Muscle of leg (tissue), 11 donors: ENCODE measurements around the gene NFATC2. TPM values are rescaled to one million over a fixed set of nuclear protein-coding genes. Genes with fewer than 3 reads are reported as not detected.

ENCODE experiments used
- DNase-seq: peaks from one replicate; pipeline ENCODE4 v3.0.0; 2013
- H3K27ac ChIP-seq: one replicate; pipeline ENCODE4 v1.5.1; 2013; ENCODE audit warnings: mild to moderate bottlenecking, low read length, control low read depth
- H3K27me3 ChIP-seq: one replicate; pipeline ENCODE4 v1.6.1; 2013; ENCODE audit warnings: low read length; ENCODE audit not compliant: control insufficient read depth, insufficient read depth
- H3K36me3 ChIP-seq: one replicate; pipeline ENCODE4 v1.6.1; 2013; ENCODE audit warnings: low read length; ENCODE audit not compliant: control insufficient read depth, insufficient read depth
- H3K4me1 ChIP-seq: one replicate; pipeline ENCODE4 v1.6.1; 2013; ENCODE audit warnings: low read length; ENCODE audit not compliant: control insufficient read depth, insufficient read depth
- H3K4me3 ChIP-seq: one replicate; pipeline ENCODE4 v1.5.1; 2013; ENCODE audit warnings: low read length, control low read depth
- H3K9me3 ChIP-seq: replicated peaks from 2 replicates; pipeline ENCODE4 v1.6.1; 2013; ENCODE audit warnings: low read depth, low read length; ENCODE audit not compliant: control insufficient read depth
- WGBS: methylation state at CpG from one replicate; pipeline ENCODE4 v1.1.5; 2013; ENCODE audit warnings: missing lambda C conversion rate; ENCODE audit not compliant: insufficient coverage; 5-methylcytosine and 5-hydroxymethylcytosine counted together
- polyA plus RNA-seq, 8 donors: library from polyadenylated mRNA; unstranded; fragments of 120-200 nt; gene quantifications; one replicate each; pipeline versions ENCODE4 v1.2.1 to v1.2.3, GENCODE V29; 2013; ENCODE audit warnings: inconsistent platforms in 1 of 8, low replicate concordance in 1 of 8; ENCODE audit not compliant: insufficient read length in 8 of 8, insufficient read depth in 1 of 8
- total RNA-seq: library from RNA; stranded (reverse); fragments of 120-200 nt; gene quantifications from one replicate; pipeline ENCODE4 v1.2.4, GENCODE V29; 2013

Gene NFATC2
- total and polyA plus RNA-seq, 9 donors = 3.8 to 8.3 (median 5.7) TPM

DNA sequence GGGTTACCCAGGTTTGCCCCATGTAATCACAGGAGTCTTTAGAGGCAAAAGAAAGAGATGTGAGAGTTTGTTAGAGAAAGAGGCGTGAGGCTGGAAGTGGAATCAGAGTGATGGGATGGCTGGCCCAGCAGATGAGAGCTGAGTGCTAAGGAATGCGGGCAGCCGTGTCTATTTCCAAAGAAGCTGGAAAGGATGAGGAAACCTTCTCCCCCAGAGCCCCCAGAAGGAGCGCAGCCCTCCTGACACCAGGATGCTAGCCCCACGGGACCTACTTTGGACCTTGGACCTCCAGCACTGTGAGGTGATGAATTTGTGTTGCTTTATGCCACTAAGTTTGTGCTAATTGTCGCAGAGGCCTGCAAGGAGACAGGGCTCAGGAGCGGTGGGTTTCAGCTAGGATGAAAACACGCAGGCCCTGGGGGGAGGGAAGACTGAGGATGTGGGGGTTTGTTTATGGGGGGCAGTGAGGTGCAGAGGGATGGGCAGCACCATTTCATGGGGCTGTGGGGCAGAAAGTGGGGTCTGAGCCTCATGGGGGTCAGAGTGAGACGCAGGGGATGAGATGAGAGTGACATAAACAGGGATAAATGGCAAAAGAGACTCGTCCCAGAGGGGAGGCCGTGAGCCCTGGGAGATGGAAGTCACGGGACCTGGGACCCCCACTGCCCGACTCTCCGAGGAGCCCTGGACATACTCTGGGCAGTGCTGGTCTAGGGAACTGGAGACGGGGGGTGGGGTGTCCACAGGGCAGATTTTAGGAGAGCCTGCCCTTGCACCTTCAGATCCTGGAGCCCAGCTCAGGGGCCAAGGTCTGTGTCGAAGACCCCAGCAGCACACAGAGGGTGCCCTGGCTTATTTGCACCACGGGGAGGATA is 160.2 kb downstream of the NFATC2 start:
- DNase-seq = no peak
- no peaks in the 10 kb centered on the region for H3K9me3 ChIP-seq
- no peaks in the 10 kb centered on the region for H3K27me3 ChIP-seq
- no peak overlapping the region for H3K4me3 ChIP-seq
- no peaks in the 10 kb centered on the region for H3K36me3 ChIP-seq
- no peak overlapping the region for H3K27ac ChIP-seq
- 73% methylated on average over 14 of the region's 17 CpGs for WGBS
- H3K4me1 ChIP-seq = peaks cover 19% of the 10 kb centered on the region

DNA sequence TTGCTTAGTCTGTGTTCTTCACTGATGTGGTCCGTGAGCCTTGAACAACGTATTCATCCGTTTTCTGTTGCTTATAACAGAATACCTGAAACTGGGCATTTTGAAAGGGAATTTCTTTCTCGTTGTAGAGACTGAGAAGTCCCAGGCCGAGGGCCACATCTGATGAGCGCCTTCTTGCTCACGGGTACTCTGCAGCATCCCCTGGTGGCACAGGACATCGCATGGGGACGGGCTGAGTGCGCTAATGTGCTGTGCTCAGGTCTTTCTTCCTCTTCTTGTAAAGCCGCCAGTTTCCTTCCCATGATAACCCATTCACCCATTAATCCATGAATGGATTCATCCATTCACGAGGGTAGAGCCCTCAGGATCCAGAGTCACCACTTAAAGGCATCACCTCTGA is 161.0 kb downstream of the NFATC2 start:
- no peaks in the 10 kb centered on the region for H3K36me3 ChIP-seq
- WGBS = 93% methylated on average over 9 of the region's 12 CpGs
- no peak overlapping the region for H3K4me3 ChIP-seq
- H3K9me3 ChIP-seq = no peaks in the 10 kb centered on the region
- H3K27ac ChIP-seq = no peak overlapping the region
- no peaks in the 10 kb centered on the region for H3K27me3 ChIP-seq
- DNase-seq = no peak
- peaks cover 19% of the 10 kb centered on the region for H3K4me1 ChIP-seq

DNA sequence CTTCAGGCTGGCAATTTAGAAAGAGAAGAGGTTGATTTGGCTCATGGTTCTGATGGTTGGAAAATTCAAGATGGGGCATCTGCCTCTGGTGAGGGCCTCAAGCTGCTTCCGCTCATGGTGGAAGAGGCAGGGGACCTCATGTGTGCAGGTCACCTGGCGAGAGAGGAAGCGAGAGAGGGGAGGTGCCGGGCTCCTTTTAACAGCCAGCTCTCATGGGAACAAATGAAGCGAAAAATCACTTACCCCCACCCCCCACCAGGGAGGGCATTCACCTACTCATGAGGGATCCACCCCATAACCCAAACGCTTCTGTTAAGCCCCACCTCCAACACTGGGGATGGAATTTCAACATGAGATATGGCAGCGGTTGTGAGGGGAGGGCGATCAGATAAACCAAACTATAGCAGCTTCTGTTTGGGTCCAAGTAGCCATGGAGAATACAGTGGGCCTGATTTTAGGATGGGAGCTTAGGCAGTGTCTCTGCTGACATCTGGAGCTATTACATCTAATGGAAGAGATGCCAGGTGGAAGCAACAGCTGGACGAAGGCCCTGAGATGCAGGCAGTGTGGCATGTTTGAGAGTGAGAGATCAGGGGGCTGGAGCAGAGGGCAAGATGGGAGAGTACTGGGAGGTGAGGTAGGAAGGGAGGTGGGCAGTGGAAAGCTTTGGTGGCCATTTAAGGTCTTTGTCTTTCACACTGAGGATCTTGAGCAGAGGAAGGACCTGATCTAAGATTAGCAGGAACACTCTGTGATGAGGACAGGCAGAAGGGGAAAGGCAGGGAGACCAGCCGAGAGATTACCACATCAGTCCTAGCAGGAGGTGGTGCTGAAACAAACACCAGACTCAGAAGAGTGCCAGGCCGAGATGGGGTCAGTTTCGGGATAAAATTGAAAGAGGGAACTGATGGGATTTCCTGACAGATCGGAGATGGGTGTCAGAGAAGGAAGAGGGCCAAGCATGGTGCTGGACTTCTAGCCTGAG is 161.8 kb downstream of the NFATC2 start:
- 84% methylated on average over 7 of the region's 13 CpGs for WGBS
- H3K36me3 ChIP-seq = no peaks in the 10 kb centered on the region
- H3K4me3 ChIP-seq = no peak overlapping the region
- DNase-seq = no peak
- H3K4me1 ChIP-seq = peaks cover 15% of the 10 kb centered on the region
- no peaks in the 10 kb centered on the region for H3K27me3 ChIP-seq
- H3K9me3 ChIP-seq = no peaks in the 10 kb centered on the region
- no peak overlapping the region for H3K27ac ChIP-seq

DNA sequence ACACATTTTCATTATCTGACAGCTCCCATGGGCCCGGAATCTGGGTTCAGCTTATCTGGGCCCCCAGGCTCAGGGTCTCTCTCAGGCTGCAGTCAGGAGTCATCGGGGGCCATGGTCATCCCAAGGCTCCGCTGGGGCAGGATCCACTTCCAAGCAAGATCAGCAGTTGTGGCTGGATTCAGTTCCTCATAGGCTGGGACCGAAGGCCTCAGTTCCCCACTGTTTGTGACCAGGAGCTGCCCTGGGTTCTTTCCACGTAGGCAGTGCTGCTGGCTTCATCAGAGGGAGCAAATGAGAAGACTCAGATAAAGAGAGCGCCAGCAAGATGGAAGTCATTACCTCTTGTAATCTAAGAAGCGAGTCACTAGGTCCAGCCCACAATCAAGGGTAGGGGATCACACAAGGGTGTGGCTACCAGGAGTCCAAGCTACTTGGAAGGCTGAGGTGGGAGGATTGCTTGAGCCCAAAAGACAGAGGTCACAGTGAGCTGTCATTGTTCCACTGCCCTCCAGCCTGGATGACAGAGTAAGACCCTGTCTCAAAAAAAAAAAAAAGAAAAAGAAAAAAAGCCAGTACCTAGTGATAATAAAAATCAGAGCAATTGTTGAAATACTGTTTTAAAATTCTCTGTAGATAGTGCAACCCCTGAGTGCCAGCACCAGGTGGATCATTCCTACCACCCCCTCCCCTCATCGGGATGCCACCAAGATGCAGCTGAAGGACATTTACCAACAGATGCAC is 162.7 kb downstream of the NFATC2 start:
- Histone ChIP-seq H3K4me3 (no peak overlapping the region), H3K9me3 (no peaks in the 10 kb centered on the region), H3K36me3 (no peaks in the 10 kb centered on the region), H3K27ac (no peak overlapping the region), H3K4me1 (peaks cover 16% of the 10 kb centered on the region), H3K27me3 (no peaks in the 10 kb centered on the region)
- DNase-seq = no peak
- WGBS = 87% methylated on average over 6 of the region's 8 CpGs

DNA sequence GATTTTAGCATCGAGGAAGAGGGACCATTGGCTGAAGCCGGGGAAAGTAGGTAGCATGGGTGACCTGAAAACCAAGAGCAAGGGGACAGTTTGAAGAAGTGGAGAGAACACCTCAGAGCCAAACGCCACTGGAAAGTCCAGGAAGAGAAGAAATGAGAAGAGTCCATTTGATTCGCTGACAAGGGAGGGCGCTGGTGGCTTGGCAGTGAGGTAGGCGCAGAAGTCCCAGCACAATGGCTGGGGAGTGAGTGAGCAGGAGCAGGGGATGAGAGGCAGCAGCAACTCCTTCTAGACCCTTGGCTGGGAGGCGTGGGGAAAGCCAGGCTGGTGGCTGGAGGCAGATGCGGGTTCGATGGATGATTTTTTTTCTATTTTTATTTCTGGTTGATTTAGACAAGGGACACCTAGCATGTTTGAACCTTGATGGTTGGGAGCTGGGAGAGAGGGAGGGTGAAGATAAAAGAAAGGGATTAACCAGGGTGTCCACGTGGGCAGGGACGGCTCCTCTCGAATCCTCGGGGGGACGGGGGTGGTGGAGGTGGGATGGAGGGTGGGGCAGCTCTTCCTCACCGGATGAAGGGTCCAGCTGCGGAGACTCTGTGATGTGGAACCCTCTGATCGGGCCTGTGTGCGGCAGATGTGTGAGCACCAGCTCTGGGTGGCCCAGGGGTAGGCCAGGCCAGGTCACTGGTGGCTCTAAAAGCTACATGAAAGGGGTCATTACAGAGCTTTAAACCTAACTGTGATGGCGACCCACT is 164.2 kb downstream of the NFATC2 start:
- Histone ChIP-seq H3K9me3 (no peaks in the 10 kb centered on the region), H3K27me3 (no peaks in the 10 kb centered on the region), H3K36me3 (no peaks in the 10 kb centered on the region), H3K27ac (no peak overlapping the region), H3K4me3 (no peak overlapping the region), H3K4me1 (peaks cover 27% of the 10 kb centered on the region)
- DNase-seq = no peak
- 87% methylated on average over 13 of the region's 19 CpGs for WGBS

DNA sequence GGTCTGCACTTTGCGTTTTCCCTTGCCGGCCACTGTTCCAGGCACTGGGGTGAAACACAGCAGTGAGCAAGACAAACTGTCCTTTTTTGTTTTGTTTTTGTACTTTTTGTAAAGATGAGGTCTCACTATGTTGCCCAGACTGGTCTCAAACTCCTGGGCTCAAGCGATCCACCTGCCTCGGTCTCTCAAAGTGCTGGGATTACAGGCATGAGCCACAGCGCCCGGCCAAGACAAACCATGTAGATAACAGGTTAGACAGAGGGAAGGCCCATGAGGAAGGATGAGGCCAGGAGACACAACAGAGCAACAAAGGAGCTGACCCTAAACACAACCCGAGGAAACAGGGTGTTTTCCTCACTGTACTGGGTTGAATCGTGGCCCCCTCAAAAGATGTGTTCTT is 165.4 kb downstream of the NFATC2 start:
- Histone ChIP-seq H3K9me3 (no peaks in the 10 kb centered on the region), H3K36me3 (no peaks in the 10 kb centered on the region), H3K4me1 (peaks cover 31% of the 10 kb centered on the region), H3K4me3 (no peak overlapping the region), H3K27me3 (no peaks in the 10 kb centered on the region), H3K27ac (no peak overlapping the region)
- 89% methylated on average over 4 of the region's 8 CpGs for WGBS
- no peak for DNase-seq

DNA sequence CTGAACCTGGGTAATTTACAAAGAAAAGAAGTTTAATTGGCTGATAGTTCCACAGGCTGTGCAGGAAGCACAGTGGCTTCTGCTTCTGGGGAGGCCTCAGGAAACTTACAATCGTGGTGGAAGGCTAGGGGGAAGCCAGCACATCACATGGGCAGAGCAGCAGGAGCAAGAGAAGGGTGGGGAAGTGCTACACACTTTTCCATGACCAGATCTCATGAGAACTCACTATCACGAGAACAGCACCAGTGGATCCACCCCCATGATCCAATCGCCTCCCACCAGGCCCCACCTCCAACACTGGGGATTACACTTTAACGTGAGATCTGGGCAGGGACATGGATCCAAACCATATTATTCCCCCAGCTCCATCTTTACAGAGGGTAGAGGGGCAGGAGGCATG is 166.4 kb downstream of the NFATC2 start:
- H3K4me3 ChIP-seq = no peak overlapping the region
- H3K27me3 ChIP-seq = no peaks in the 10 kb centered on the region
- peak; percentile 49 for DNase-seq
- H3K9me3 ChIP-seq = no peaks in the 10 kb centered on the region
- WGBS = 30% methylated on average over 2 of the region's 4 CpGs
- peaks cover 33% of the 10 kb centered on the region for H3K4me1 ChIP-seq
- H3K36me3 ChIP-seq = no peaks in the 10 kb centered on the region
- no peak overlapping the region for H3K27ac ChIP-seq

DNA sequence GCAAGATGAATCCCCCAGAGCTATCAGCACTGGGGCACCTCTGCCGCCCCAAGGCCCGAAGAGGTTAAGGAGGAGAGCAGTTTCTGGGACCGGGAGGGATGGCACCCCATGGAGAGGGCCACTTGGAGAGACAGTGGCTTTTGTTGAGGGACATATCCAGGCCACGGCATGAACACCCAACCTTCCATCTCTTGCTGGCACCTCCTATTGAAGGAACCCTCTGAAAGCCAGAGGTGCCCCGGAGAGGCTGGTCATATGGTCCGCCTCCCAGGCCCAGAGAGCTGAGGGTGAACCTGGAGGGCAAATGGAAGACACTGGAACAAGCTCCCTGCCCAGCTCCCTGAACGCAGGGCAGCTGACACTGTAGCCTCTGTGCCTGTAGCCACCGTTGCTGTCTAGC is 167.0 kb downstream of the NFATC2 start:
- Histone ChIP-seq H3K9me3 (no peaks in the 10 kb centered on the region), H3K27ac (no peak overlapping the region), H3K36me3 (no peaks in the 10 kb centered on the region), H3K27me3 (no peaks in the 10 kb centered on the region), H3K4me1 (peaks cover 30% of the 10 kb centered on the region), H3K4me3 (no peak overlapping the region)
- no peak for DNase-seq
- 77% methylated on average over 7 of the region's 8 CpGs for WGBS

DNA sequence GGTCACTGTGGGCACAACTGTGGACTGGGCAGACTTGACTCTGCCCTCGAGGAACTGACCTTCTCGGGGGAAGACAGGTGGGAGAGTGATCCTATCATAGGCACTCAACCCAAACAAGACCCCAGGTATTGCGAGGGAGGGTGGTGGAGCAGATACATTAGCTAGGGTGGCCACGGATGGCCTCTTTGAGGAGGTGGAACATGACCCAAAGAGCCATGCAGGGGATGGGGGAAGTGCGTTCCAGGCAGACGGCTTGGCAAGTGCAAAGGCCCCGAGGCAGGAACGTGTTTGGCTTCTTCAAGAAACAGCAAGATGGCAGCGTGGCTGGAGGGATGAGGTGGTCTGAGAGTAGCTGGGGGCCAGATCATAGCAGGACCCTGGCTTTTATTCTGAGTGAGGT is 167.6 kb downstream of the NFATC2 start:
- no peaks in the 10 kb centered on the region for H3K9me3 ChIP-seq
- H3K36me3 ChIP-seq = no peaks in the 10 kb centered on the region
- 96% methylated on average over 7 of the region's 9 CpGs for WGBS
- no peak for DNase-seq
- H3K4me3 ChIP-seq = no peak overlapping the region
- H3K4me1 ChIP-seq = peaks cover 27% of the 10 kb centered on the region
- no peak overlapping the region for H3K27ac ChIP-seq
- H3K27me3 ChIP-seq = no peaks in the 10 kb centered on the region
